Colonic mucosa (tissue), 4 donors: ENCODE data around the gene DMAC2. TPM values are rescaled to one million over a fixed set of nuclear protein-coding genes. Genes with fewer than 3 reads are reported as not detected.

Experiments used
- DNase-seq: peaks from one replicate; pipeline ENCODE4 v3.0.0-alpha.2; 2020
- H3K27ac ChIP-seq: fragments of 200-600 bp; one replicate; pipeline ENCODE4 v1.8.0; 2021
- H3K27me3 ChIP-seq: fragments of 200-600 bp; one replicate; pipeline ENCODE4 v1.8.0; 2021
- H3K36me3 ChIP-seq: fragments of 200-600 bp; one replicate; pipeline ENCODE4 v1.8.0; 2021
- H3K4me1 ChIP-seq: fragments of 200-600 bp; one replicate; pipeline ENCODE4 v1.8.0; 2021; ENCODE audit warnings: mild to moderate bottlenecking
- H3K4me3 ChIP-seq: fragments of 200-600 bp; one replicate; pipeline ENCODE4 v1.8.0; 2021
- H3K9ac ChIP-seq, 2 donors: one replicate each; pipeline ENCODE4 v1.7.0; 2013; ENCODE audit warnings: control low read depth in 2 of 2, low read depth in 2 of 2, low read length in 2 of 2
- H3K9me3 ChIP-seq: fragments of 200-600 bp; one replicate; pipeline ENCODE4 v1.8.0; 2021
- intact Hi-C: fragments of 100-400 bp; cut with DNase I; formaldehyde crosslinking; loops from one replicate; pipeline ENCODE4 v1.14.1; 2022
- total RNA-seq, 2 donors: library from RNA; stranded (reverse); fragmentation: NEBNext Ultra II Directional in 1 of 2; extraction: Animal tissue kit (Norgen Biotek cat#: 25700) in 1 of 2; gene quantifications; one replicate each; pipeline ENCODE4 v1.2.1, GENCODE V29; 2021
- TF ChIP-seq, protein P1 (sequence below): fragments of 200-600 bp; IDR thresholded peaks from one replicate; pipeline ENCODE4 v1.8.0; 2022; ENCODE audit warnings: antibody characterized with exemption, mild to moderate bottlenecking
- donor health status: healthy.
- donor health status: DM: no; HTN: no; CAD: no.
- donor health status: DM: no; HTN: no; CAD: no.

Gene DMAC2
- total RNA-seq, 2 donors from 2014 or later, result 48.0 to 61.8 TPM

DNA sequence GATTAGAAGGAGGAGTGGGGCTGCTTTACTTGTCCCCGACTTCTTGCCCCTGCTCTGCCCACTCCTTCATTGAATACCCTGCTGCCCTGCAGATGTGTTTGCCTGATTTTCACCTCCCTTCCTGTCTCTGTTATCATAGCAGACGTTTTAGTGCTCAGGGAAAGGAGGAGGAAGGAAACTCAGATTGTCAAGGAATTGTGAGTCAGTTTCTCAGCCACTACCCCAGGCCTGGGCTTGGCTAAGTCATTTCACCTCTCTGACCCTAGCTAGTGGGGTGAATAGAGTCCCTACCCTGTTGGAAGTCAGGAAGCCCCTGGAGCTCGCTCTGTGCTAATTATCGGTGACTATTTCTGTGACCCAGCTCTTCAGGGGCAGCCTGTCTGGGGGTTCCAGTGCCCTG is 38.2 kb downstream of the DMAC2 start:
- no peak overlapping the region for H3K9ac ChIP-seq
- H3K4me3 ChIP-seq, result no peak overlapping the region
- intact Hi-C loops, result no loop called here
- TF ChIP-seq, protein P1, sequence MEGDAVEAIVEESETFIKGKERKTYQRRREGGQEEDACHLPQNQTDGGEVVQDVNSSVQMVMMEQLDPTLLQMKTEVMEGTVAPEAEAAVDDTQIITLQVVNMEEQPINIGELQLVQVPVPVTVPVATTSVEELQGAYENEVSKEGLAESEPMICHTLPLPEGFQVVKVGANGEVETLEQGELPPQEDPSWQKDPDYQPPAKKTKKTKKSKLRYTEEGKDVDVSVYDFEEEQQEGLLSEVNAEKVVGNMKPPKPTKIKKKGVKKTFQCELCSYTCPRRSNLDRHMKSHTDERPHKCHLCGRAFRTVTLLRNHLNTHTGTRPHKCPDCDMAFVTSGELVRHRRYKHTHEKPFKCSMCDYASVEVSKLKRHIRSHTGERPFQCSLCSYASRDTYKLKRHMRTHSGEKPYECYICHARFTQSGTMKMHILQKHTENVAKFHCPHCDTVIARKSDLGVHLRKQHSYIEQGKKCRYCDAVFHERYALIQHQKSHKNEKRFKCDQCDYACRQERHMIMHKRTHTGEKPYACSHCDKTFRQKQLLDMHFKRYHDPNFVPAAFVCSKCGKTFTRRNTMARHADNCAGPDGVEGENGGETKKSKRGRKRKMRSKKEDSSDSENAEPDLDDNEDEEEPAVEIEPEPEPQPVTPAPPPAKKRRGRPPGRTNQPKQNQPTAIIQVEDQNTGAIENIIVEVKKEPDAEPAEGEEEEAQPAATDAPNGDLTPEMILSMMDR, result no peak
- peaks cover 6% of the 10 kb centered on the region for H3K4me1 ChIP-seq
- no peak for DNase-seq
- H3K9me3 ChIP-seq, result no peaks in the 10 kb centered on the region
- no peak overlapping the region for H3K27ac ChIP-seq
- no peaks in the 10 kb centered on the region for H3K27me3 ChIP-seq
- no peaks in the 10 kb centered on the region for H3K36me3 ChIP-seq

- TF ChIP-seq, protein P1, result no peak
- DNase-seq, result no peak
- intact Hi-C loops, result loop anchor here (5.0 kb wide), 1 partner anchor 33 kb away; no protein-coding TSS in a partner anchor
- no peak overlapping the region for H3K4me3 ChIP-seq
- no peaks in the 10 kb centered on the region for H3K36me3 ChIP-seq
- peaks cover 6% of the 10 kb centered on the region for H3K4me1 ChIP-seq
- no peak overlapping the region for H3K27ac ChIP-seq
- H3K9me3 ChIP-seq, result no peaks in the 10 kb centered on the region
- no peaks in the 10 kb centered on the region for H3K27me3 ChIP-seq
- H3K9ac ChIP-seq, result no peak overlapping the region
These were observed 40.2 kb downstream of the DMAC2 start for GRCh38 chr19:41399525-41399924.

- intact Hi-C loops, result loop anchor here (5.0 kb wide), 1 partner anchor 33 kb away; no protein-coding TSS in a partner anchor
- Histone ChIP-seq H3K27ac (no peak overlapping the region), H3K9me3 (no peaks in the 10 kb centered on the region), H3K27me3 (no peaks in the 10 kb centered on the region), H3K4me1 (peaks cover 6% of the 10 kb centered on the region), H3K36me3 (no peaks in the 10 kb centered on the region), H3K9ac (peak overlapping the region; percentile 71 to 98), H3K4me3 (no peak overlapping the region)
- TF ChIP-seq, protein P1, result no peak
- DNase-seq, result no peak
These were observed 40.6 kb downstream of the DMAC2 start for GRCh38 chr19:41399091-41399490.

GRCh38 chr19:41398598-41398997 is 41.1 kb downstream of the DMAC2 start:
- H3K4me3 ChIP-seq, result peak overlapping the region; percentile 83
- DNase-seq, result no peak
- peak overlapping the region; percentile 71 to 98 for H3K9ac ChIP-seq
- intact Hi-C loops, result loop anchor here (5.0 kb wide), 1 partner anchor 34 kb away; no protein-coding TSS in a partner anchor
- no peaks in the 10 kb centered on the region for H3K27me3 ChIP-seq
- no peak overlapping the region for H3K27ac ChIP-seq
- H3K9me3 ChIP-seq, result no peaks in the 10 kb centered on the region
- TF ChIP-seq, protein P1, result no peak
- no peaks in the 10 kb centered on the region for H3K36me3 ChIP-seq
- H3K4me1 ChIP-seq, result peaks cover 6% of the 10 kb centered on the region

GRCh38 chr19:41398050-41398418 is 41.7 kb downstream of the DMAC2 start:
- TF ChIP-seq, protein P1, result no peak
- Histone ChIP-seq H3K4me1 (peaks cover 6% of the 10 kb centered on the region), H3K9me3 (no peaks in the 10 kb centered on the region), H3K36me3 (no peaks in the 10 kb centered on the region), H3K27ac (peak overlapping the region; percentile 74), H3K4me3 (peak overlapping the region; percentile 83), H3K9ac (peak overlapping the region; percentile 71 to 98), H3K27me3 (no peaks in the 10 kb centered on the region)
- intact Hi-C loops, result loop anchor here (5.0 kb wide), 1 partner anchor 34 kb away; no protein-coding TSS in a partner anchor
- DNase-seq, result no peak
